Caco-2 (cell line): ENCODE results near the gene VWA7. TPM values are rescaled to one million over a fixed set of nuclear protein-coding genes. Genes with fewer than 3 reads are reported as not detected.
A peak's percentile ranks its signal among the peaks of the same experiment; 100 is the strongest.

Experiments used
- BruUV-seq: library from RNA; stranded (reverse); fragments of 400-500 nt; replicated peaks from 2 replicates; lab custom pipeline; 2021; lab: Mats Ljungman, UMichigan
- CTCF ChIA-PET: fragments of 300-600 bp; sonication (Branson Sonifier 250); formaldehyde crosslinking; loops from one replicate; lab custom pipeline; 2022; ENCODE audit warnings: antibody characterized with exemption; lab: Charles Lee
- POLR2A ChIA-PET: fragments of 300-600 bp; sonication (Branson Sonifier 250); formaldehyde crosslinking; loops from one replicate; lab custom pipeline; 2022; ENCODE audit warnings: antibody characterized with exemption; lab: Charles Lee
- DNase-seq, 2 experiments: peaks; one replicate each; pipeline versions ENCODE4 v3.0.0 to v3.0.0-alpha.2; 2020 to 2022
- H3K27me3 ChIP-seq: replicated peaks from 2 replicates; pipeline ENCODE4 v1.6.0; 2011; ENCODE audit warnings: low read length; ENCODE audit not compliant: control insufficient read depth, insufficient read depth
- H3K36me3 ChIP-seq: 2 replicates; pipeline ENCODE4 v1.5.1; 2011; ENCODE audit warnings: low read length; ENCODE audit not compliant: control insufficient read depth, insufficient read depth
- H3K4me1 ChIP-seq: fragments of 250-450 bp; sonication (Bioruptor Pico); 2 replicates; pipeline ENCODE4 v1.5.1; 2020; ENCODE audit warnings: mild to moderate bottlenecking
- H3K4me3 ChIP-seq: 2 replicates; pipeline ENCODE4 v1.5.1; 2011; ENCODE audit warnings: low read depth, mild to moderate bottlenecking, control low read depth, low read length
- H3K9me3 ChIP-seq: fragments of 250-450 bp; sonication (Bioruptor Pico); 2 replicates; pipeline ENCODE4 v1.5.1; 2020; ENCODE audit warnings: mild to moderate bottlenecking, moderate library complexity
- H3K27ac Mint-ChIP-seq: one replicate; pipeline ENCODE4 v1.8.0; 2022; ENCODE audit warnings: mixed read lengths; ENCODE audit not compliant: unreplicated experiment
- H3K27me3 Mint-ChIP-seq: one replicate; pipeline ENCODE4 v1.8.0; 2022; ENCODE audit warnings: mixed read lengths; ENCODE audit not compliant: insufficient read depth, unreplicated experiment
- H3K36me3 Mint-ChIP-seq: one replicate; pipeline ENCODE4 v1.8.0; 2022; ENCODE audit warnings: mild to moderate bottlenecking, mixed read lengths; ENCODE audit not compliant: insufficient read depth, unreplicated experiment
- H3K4me1 Mint-ChIP-seq: one replicate; pipeline ENCODE4 v1.8.0; 2022; ENCODE audit warnings: low read depth, mixed read lengths; ENCODE audit not compliant: unreplicated experiment
- H3K4me3 Mint-ChIP-seq: one replicate; pipeline ENCODE4 v1.8.0; 2022; ENCODE audit warnings: mild to moderate bottlenecking, moderate library complexity, mixed read lengths; ENCODE audit not compliant: unreplicated experiment
- H3K9me3 Mint-ChIP-seq: one replicate; pipeline ENCODE4 v1.8.0; 2022; ENCODE audit warnings: mixed read lengths; ENCODE audit not compliant: unreplicated experiment
- intact Hi-C: fragments of 100-400 bp; cut with micrococcal nuclease; formaldehyde crosslinking; loops from one replicate; pipeline ENCODE4 v1.10.0; 2022; ENCODE audit not compliant: unreplicated experiment
- total RNA-seq: library from RNA; stranded (reverse); gene quantifications from 2 replicates; pipeline ENCODE4 v1.2.3, GENCODE V29; 2022
- TF ChIP-seq, protein P1 (sequence below), 2 experiments: fragments of 200-600 bp in 1 of 2; IDR thresholded peaks; 1 replicate in 1 of 2; 2 replicates in 1 of 2; pipeline versions ENCODE4 v1.5.1 to v1.8.0; 2011 to 2022; ENCODE audit warnings: antibody characterized with exemption in 1 of 2, control low read depth in 1 of 2, inconsistent platforms in 1 of 2, low read depth in 1 of 2, low read length in 1 of 2, mild to moderate bottlenecking in 1 of 2, moderate library complexity in 1 of 2; ENCODE audit not compliant: insufficient read depth in 1 of 2, severe bottlenecking in 1 of 2, unreplicated experiment in 1 of 2

VWA7 gene
- total RNA-seq, 1 experiment from 2014 or later: 0.61 TPM

DNA sequence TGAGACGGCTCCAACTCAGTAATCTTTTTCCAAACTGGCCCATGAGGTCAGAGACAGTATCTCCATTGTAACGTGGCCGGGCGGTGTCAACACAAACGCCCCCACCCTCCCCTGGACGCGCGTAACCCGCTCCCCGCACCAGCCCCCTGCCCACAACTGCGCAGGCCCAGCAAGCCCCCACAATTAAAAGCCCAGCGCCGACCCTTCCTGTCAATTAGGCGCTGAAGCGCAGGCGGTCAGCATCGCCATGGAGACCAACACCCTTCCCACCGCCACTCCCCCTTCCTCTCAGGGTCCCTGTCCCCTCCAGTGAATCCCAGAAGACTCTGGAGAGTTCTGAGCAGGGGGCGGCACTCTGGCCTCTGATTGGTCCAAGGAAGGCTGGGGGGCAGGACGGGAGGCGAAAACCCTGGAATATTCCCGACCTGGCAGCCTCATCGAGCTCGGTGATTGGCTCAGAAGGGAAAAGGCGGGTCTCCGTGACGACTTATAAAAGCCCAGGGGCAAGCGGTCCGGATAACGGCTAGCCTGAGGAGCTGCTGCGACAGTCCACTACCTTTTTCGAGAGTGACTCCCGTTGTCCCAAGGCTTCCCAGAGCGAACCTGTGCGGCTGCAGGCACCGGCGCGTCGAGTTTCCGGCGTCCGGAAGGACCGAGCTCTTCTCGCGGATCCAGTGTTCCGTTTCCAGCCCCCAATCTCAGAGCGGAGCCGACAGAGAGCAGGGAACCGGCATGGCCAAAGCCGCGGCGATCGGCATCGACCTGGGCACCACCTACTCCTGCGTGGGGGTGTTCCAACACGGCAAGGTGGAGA, 38.1 kb upstream of the VWA7 start, which contains the start of the genes HSPA1A and HSPA1L:
HSPA1A (plus strand) TSS at position 519 of the 814 bp plus-strand sequence; CDS start at position 733, 214 bp downstream.
HSPA1L (minus strand) TSS at position 259 of the 814 bp plus-strand sequence. CDS start 3,311 bp downstream, outside the sequence.
- CTCF ChIA-PET: interaction anchor here (0.5 to 1.6 kb wide), 7 partner anchors 9 to 154 kb away, joined by 3 to 11 read pairs (median 4); partner anchors contain the start of genes LSM2 and VARS1
- POLR2A ChIA-PET: interaction anchor here (0.6 to 2.3 kb wide), 28 partner anchors 9 to 1639 kb away, joined by 3 to 79 read pairs (median 4); partner anchors contain the start of genes ABHD16A, APOM, CFB and CLIC1
- H3K27me3 ChIP-seq: no peaks in the 10 kb centered on the region
- H3K9me3 ChIP-seq: no peaks in the 10 kb centered on the region
- BruUV-seq: no TSS peak
- Mint-ChIP-seq H3K27ac (peak within 1 kb of the TSS; percentile 96), H3K27me3 (no peaks in the 10 kb centered on the region), H3K9me3 (no peaks in the 10 kb centered on the region), H3K4me1 (peaks cover 12% of the 10 kb centered on the region), H3K4me3 (peak within 1 kb of the TSS; percentile 89), H3K36me3 (peaks cover 33% of the 10 kb centered on the region)
- peaks cover 30% of the 10 kb centered on the region for H3K4me1 ChIP-seq
- TF ChIP-seq, protein P1, sequence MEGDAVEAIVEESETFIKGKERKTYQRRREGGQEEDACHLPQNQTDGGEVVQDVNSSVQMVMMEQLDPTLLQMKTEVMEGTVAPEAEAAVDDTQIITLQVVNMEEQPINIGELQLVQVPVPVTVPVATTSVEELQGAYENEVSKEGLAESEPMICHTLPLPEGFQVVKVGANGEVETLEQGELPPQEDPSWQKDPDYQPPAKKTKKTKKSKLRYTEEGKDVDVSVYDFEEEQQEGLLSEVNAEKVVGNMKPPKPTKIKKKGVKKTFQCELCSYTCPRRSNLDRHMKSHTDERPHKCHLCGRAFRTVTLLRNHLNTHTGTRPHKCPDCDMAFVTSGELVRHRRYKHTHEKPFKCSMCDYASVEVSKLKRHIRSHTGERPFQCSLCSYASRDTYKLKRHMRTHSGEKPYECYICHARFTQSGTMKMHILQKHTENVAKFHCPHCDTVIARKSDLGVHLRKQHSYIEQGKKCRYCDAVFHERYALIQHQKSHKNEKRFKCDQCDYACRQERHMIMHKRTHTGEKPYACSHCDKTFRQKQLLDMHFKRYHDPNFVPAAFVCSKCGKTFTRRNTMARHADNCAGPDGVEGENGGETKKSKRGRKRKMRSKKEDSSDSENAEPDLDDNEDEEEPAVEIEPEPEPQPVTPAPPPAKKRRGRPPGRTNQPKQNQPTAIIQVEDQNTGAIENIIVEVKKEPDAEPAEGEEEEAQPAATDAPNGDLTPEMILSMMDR (IDR thresholded peaks at IDR 0.05; ENCODE audit: insufficient read depth in 1 of 2, low read depth in 1 of 2, low read length in 1 of 2, severe bottlenecking in 1 of 2, unreplicated experiment in 1 of 2): no peak
- H3K36me3 ChIP-seq: no peaks in the 10 kb centered on the region
- intact Hi-C loops: no loop called here
- peak; percentile 97 to 99 for DNase-seq
- H3K4me3 ChIP-seq: peak within 1 kb of the TSS; percentile 38

DNA sequence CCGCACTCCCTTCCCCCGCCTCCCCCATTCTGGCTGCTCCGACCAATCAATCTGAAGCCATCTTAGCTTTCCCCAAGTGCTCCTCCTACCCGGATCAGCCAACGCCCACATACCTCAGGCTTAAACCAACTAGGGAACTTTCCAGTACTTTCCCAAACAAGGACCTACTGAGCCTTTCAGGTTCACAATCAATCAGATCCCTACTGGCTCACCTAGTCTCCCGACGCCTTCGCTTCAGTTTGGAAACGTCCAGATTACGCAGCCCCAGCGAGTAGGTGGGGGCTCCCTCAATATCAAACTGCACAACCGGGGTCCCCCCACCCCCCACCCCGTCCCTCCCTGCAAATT, 37.5 kb upstream of the VWA7 start:
- ChIA-PET POLR2A (interaction anchor here (0.6 to 2.3 kb wide), 32 partner anchors 8 to 1640 kb away, joined by 3 to 79 read pairs (median 4); partner anchors contain the start of genes ABHD16A, APOM, CLIC1 and DDAH2), CTCF (interaction anchor here (0.6 to 1.6 kb wide), 8 partner anchors 8 to 124 kb away, joined by 3 to 11 read pairs (median 4); partner anchors contain the start of genes HSPA1B, LSM2, NEU1 and VARS1)
- Histone ChIP-seq H3K9me3 (no peaks in the 10 kb centered on the region), H3K4me3 (peak overlapping the region; percentile 38), H3K27me3 (no peaks in the 10 kb centered on the region), H3K4me1 (peaks cover 24% of the 10 kb centered on the region), H3K36me3 (no peaks in the 10 kb centered on the region)
- H3K4me1 Mint-ChIP-seq: peaks cover 12% of the 10 kb centered on the region
- H3K27ac Mint-ChIP-seq: peak overlapping the region; percentile 96
- H3K9me3 Mint-ChIP-seq: no peaks in the 10 kb centered on the region
- intact Hi-C loops: no loop called here
- peak overlapping the region; percentile 89 for H3K4me3 Mint-ChIP-seq
- no peaks in the 10 kb centered on the region for H3K27me3 Mint-ChIP-seq
- peaks cover 33% of the 10 kb centered on the region for H3K36me3 Mint-ChIP-seq
- DNase-seq: peak; percentile 95 to 97
- BruUV-seq: no TSS peak
- TF ChIP-seq, protein P1 (IDR thresholded peaks at IDR 0.05; ENCODE audit: insufficient read depth in 1 of 2, low read depth in 1 of 2, low read length in 1 of 2, severe bottlenecking in 1 of 2, unreplicated experiment in 1 of 2): no peak

DNA sequence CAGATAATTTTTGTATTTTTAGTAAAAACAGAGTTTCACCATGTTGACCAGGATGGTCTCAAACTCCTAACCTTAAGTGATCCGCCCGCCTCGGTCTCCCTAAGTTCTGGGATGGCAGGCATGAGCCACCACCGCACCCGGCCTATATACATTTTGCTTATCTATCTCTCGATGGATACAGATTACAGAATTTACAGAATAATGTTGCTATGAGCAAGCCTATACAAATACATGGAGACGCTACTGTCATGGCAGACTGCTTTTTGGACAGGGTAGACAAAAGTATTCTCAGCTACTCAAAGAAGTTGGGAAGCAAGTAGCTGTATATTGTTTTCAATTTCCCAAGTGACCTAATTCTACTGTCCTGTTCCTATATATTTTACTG, 36.3 kb upstream of the VWA7 start:
- no peaks in the 10 kb centered on the region for H3K27me3 Mint-ChIP-seq
- no peaks in the 10 kb centered on the region for H3K36me3 ChIP-seq
- no peaks in the 10 kb centered on the region for H3K27me3 ChIP-seq
- no TSS peak for BruUV-seq
- H3K4me3 Mint-ChIP-seq: peak overlapping the region; percentile 89
- no peaks in the 10 kb centered on the region for H3K9me3 Mint-ChIP-seq
- intact Hi-C loops: no loop called here
- ChIA-PET CTCF (interaction anchor here (0.6 to 1.6 kb wide), 2 partner anchors 16 to 18 kb away, joined by 3 to 6 read pairs; partner anchors contain the start of gene VARS1), POLR2A (interaction anchor here (0.6 to 2.3 kb wide), 5 partner anchors 13 to 158 kb away, joined by 4 to 79 read pairs (median 29); partner anchors contain the start of genes APOM, HSPA1B, NEU1 and VARS1)
- H3K4me1 ChIP-seq: peaks cover 14% of the 10 kb centered on the region
- H3K4me3 ChIP-seq: no peak overlapping the region; the same call in 1 of the 2 replicates
- peaks cover 12% of the 10 kb centered on the region for H3K4me1 Mint-ChIP-seq
- no peaks in the 10 kb centered on the region for H3K9me3 ChIP-seq
- peaks cover 25% of the 10 kb centered on the region for H3K36me3 Mint-ChIP-seq
- peak overlapping the region; percentile 96 for H3K27ac Mint-ChIP-seq
- TF ChIP-seq, protein P1 (IDR thresholded peaks at IDR 0.05; ENCODE audit: insufficient read depth in 1 of 2, low read depth in 1 of 2, low read length in 1 of 2, severe bottlenecking in 1 of 2, unreplicated experiment in 1 of 2): no peak
- DNase-seq: no peak
